Middle frontal gyrus (tissue), 1 donor: ENCODE data around the gene YJEFN3.

Experiments
- DNase-seq: peaks from one replicate; pipeline ENCODE4 v3.0.0-alpha.2; 2015; ENCODE audit warnings: low spot score; ENCODE audit errors: extremely low spot score

The YJEFN3 gene

DNA sequence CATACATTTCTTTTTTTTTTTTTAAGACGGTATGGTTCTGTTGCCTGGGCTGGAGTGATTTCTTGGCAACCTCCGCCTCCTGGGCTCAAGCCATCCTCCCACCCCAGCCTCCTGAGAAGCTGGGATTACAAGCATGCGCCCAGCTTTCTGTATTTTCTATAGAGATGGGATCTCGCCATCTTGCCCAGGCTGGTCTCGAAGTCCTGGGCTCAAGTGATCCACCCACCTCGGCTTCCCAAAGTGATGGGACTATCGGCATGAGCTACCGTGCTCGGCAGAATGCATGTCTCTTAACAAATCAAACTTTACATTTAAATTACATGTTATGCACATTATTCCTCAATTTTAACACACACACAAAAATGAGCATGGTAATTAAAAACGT, 11.5 kb upstream of the YJEFN3 start:
- DNase-seq: no peak

GRCh38 chr19:19520989-19521388, 7.7 kb upstream of the YJEFN3 start:
- no peak for DNase-seq

DNA sequence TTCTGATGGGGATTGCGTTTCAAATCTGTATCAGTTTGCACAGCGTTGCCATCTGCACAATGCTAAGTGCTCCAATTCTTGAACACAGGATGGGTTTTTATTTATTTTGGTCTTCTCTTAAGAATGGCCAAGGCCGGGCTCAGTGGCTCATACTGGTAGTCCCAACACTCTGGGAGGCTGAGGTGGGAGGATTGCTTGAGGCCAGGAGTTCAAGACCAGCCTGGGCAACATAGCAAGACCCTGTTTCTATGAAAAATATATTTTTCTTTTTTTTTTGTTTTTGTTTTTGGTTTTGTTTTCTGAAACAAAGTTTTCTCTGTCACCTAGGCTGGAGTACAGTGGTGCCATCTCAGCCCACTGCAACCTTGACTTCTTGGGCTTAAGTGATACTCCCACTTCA, 5.5 kb upstream of the YJEFN3 start:
- DNase-seq: no peak

DNA sequence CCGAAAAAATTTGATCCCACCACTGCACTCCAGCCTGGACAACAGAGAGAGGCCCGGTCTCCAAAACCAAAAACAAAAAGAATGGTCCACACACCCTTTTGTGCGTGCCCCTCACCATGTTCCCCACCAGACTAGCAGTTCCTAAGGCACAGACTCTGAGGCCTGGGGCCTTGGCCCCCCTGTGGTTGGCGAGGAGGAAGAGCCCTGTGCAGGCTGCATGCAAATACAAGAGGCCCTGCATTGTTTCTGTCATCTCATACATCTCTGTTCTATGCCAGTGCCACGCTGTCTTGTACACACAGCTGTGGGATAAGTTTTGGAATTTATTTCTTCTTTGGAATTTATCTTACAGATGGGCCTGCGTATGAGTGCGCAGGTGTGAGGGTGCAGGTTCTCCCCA, 4.7 kb upstream of the YJEFN3 start:
- DNase-seq: no peak

DNA sequence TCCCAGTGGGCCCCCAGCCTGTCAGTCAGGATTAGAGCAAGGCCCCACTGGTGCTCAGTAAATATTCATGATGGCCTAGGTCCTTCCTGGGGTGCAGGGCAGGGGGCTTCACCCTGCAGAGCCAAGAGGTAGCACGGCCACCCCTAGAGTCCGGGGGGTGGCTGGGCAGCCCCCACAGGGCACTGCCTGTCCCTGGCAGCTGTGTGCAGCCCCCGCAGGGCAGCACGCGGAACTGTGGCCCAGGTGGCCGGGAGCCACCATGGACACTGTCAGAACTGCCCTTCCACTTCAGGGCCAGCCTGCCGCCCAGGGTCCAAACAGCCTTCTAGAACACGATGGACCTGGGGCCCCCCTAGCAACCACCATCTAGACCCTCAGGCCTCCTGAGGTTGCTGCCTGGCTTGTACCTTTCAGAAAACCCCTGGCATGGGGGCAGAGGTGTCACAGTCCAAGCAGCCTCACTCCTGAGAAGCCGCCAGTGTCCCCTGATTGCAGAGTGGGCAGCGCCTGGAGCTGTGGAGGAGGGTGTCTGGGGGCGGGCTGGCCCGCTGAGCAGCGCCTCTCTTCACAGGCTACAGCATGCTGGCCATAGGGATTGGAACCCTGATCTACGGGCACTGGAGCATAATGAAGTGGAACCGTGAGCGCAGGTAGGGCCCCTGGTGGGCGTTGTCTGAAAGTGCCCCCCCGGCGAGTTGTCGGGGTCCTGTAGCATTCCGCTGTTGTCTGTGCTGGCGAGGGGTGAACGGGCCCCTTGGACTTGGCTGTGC, 2.9 kb upstream of the YJEFN3 start:
- no peak for DNase-seq

GRCh38 chr19:19526581-19527370, 1.9 kb upstream of the YJEFN3 start:
- DNase-seq: no peak

DNA sequence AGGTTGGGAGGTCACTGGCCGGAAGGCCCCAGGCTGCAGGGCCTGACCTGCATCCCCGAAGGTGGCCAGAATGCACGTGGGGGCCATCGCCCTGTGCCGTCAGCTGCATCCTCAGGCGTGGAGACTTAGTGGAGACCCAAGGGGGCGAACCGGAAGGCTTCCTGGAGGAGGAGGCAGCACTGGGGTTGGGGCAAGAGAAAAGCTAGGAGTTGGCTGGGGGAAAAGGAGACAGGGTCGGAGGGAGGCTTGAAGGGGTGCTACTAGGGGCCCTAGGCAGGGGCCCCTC, 1.4 kb upstream of the YJEFN3 start:
- DNase-seq: no peak

GRCh38 chr19:19527674-19528625, 761 bp upstream of the YJEFN3 start:
- no peak for DNase-seq

DNA sequence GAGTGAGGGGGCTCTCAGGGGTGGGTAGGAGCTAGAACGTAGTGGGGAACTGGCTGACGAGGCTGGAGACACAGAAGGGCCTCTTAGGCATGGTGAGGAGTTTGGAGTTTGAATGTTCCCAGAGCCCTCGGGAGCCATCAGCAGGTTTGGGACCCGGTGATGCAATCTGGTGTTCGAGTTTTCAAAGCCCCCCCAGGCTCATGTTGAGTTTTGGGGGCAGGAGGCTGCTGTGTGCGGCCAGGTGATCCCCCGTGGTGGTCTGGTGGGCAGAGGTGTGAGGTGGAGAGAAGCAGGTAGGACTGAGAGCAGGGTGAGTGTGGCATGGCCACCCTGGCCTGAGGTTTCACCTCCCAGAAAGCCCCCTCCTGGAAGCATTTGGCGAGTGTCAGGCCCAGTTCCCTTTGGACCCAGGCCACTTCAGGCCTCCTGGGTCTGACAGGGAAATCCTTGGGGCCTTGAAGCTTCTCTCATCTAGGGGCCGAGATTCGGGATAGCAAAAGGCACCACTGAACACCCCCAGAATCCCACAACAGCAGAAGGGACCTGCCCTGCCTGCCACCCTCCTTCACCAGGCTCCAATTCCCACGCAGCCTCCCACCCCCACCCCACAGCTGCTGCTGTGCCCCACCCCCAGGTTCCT, 1.2 kb downstream of the YJEFN3 start:
- DNase-seq: no peak

GRCh38 chr19:19530423-19530804, 1.7 kb downstream of the YJEFN3 start:
- DNase-seq: no peak

GRCh38 chr19:19530889-19531288, 2.2 kb downstream of the YJEFN3 start:
- no peak for DNase-seq

GRCh38 chr19:19531951-19532805, 3.5 kb downstream of the YJEFN3 start:
- DNase-seq: peak; percentile 77

- no peak for DNase-seq
Measured at GRCh38 chr19:19532806-19533701, 4.3 kb downstream of the YJEFN3 start.

DNA sequence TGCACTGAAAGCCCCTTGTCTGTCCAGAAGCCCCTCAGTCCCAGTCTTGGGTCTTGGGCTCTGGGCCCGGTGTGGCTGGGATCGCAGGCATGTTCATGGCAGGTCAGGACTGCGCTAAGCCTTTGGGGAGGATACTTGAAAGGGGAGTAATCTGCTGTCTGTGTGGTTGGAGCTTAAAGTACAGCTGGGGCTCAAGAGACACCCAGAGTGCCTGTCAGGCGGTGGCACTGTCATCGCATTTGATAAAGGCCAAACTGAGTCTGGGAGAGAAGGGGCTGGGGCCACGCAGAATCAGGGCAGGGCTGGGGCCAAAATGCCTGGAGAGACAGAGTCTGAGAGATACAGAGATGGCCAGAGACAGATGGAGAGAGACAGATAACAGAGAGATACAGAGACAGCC, 5.1 kb downstream of the YJEFN3 start:
- no peak for DNase-seq

- no peak for DNase-seq
Measured at GRCh38 chr19:19534556-19535265, 6.0 kb downstream of the YJEFN3 start.

- DNase-seq: no peak
Measured at GRCh38 chr19:19535311-19536191, 6.8 kb downstream of the YJEFN3 start.

DNA sequence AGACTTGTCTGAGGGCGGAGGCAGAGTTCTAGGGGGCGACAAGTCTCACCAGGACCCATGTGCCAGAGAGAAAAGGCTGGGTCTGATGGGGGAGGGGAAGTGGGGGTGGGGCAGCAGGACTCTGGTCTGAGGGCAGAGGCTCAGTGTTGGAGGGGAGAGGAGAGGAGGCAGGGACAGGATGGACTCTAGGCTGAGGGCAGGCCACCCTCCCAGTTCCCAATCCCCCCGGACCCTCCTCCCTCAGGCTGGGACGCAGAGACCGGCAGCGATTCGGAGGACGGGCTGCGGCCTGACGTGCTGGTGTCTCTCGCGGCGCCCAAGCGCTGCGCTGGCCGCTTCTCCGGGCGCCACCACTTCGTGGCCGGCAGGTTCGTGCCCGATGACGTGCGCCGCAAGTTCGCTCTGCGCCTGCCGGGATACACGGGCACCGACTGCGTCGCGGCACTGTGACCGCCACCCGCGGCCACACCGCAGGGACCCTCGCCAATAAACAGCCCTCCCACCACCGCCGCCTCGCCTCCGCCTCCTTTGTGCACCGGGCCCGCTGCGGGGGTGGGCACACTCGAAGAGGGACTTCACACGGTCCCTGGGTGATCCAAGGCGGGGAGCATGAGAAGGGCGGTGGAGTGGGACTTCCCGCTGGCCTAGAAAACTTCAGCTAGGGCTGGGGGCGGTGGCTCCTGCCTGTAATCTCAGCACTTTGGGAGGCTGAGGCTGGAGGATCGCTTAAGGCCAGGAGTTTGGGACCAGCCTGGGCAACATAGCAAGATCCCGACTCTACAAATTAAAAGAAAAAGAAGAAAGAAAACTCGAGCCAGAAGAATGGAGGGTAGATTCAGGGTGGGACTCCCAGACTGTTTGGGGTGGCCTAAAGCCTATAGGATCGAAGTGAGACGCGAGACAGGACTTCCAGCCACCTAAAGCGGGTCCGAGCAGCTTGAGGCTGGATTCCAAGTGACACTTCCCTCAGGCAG, 8.7 kb downstream of the YJEFN3 start:
- no peak for DNase-seq
